GM18526 (cell line): ENCODE measurements around the gene KCNT2.

Experiments used
- POLR2A ChIP-seq: IDR thresholded peaks from 3 replicates; pipeline ENCODE4 v1.6.1; 2011; ENCODE audit not compliant: insufficient read length; ENCODE audit errors: extremely low read depth

The KCNT2 gene

GRCh38 chr1:196608390-196609369 is at the start of gene KCNT2:
TSS of gene KCNT2 (minus strand) at chr1:196608440. CDS start at chr1:196608309, 131 bp downstream.
- TF ChIP-seq POLR2A: no peak

- no peak for TF ChIP-seq POLR2A
These were observed 47.3 kb upstream of the KCNT2 start for GRCh38 chr1:196655494-196655893.

DNA sequence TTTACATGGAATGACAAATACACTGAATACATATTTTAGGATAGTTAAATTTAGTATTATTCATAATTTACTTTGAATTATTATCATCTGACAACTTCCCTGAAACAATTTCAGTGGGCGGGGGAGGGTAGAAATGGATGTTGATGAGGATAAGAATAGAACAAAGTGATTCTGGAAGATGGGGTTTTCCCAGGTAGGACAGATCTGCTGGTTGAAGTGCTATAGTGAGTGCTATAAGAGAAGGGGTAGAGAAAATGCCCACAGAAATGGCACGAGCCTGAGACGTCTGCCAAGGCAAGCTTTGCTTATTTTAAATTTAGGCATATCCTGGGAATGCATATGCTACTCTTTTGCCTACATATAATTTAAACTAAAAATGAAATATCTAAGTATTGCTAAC is 46.8 kb upstream of the KCNT2 start:
- no peak for TF ChIP-seq POLR2A

- TF ChIP-seq POLR2A: no peak
These were observed 46.0 kb upstream of the KCNT2 start for GRCh38 chr1:196654271-196654670.

DNA sequence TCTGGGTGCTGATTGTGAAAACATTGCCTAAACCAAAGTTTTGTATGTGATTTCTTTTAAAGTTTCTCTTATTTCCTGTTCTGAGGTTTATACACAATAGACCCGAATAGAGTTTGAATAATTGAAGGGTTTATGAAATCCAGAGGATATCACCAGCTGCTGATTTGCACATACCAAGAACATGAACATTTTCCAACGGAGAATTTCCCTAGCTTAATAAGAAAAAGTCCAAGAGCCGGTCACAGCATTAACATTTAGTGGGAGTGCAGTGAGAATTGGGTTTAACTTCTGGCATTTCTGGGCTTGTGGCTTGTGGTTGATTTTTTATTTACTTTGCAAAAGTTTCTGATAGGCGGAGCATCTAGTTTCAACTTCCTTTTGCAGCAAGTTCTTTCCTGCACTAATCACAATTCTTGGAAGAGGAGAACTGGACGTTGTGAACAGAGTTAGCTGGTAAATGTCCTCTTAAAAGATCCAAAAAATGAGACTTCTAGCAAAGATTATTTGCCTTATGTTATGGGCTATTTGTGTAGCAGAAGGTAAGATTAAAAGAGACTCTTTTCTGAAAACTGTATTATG is 43.5 kb upstream of the KCNT2 start, which contains the start of gene CFH:
Gene CFH, plus strand, starts transcription at position 407 of the 579 bp plus-strand sequence. Its CDS starts 75 bp downstream, at position 482.
- no peak for TF ChIP-seq POLR2A

DNA sequence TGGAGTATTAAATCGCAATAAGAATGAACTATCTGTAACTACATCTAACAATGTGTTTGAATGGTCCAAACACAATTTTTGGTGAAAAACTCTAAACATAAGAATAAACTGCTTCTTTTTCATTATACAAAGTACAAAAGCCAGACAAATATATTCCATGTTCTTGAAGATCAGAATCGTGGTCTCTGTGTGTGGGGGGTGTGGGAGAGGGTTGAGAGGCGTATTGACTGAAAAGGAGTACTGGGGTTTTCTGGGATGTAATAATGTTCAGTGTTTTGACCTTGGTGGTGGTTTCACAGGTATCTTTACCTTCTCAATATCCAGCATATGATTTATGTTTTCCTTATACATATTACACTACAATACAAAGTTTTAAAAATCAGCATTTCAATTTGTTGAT is 42.8 kb upstream of the KCNT2 start:
- TF ChIP-seq POLR2A: no peak

DNA sequence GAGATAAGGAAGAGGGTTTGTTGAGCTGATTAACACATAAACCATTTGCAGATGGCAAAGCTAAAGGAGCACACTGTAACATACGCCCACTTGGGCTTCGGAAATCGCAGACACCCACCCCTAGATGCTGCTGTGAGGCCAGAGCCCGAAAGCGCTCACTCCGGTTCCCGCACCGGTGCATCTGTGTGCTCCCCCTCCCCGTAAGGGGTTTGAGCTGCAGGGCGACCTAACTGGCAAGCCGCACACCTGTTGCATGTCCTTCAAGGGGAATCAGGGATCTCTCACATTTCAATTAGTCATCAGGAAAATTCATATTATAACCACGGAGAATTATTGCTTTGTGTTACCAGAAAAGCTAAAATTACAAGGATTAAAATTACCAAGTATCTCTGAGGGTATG is 42.2 kb upstream of the KCNT2 start:
- no peak for TF ChIP-seq POLR2A

GRCh38 chr1:196649990-196650389 is 41.8 kb upstream of the KCNT2 start:
- no peak for TF ChIP-seq POLR2A

- no peak for TF ChIP-seq POLR2A
These were observed 32.7 kb upstream of the KCNT2 start for GRCh38 chr1:196640976-196641375.

DNA sequence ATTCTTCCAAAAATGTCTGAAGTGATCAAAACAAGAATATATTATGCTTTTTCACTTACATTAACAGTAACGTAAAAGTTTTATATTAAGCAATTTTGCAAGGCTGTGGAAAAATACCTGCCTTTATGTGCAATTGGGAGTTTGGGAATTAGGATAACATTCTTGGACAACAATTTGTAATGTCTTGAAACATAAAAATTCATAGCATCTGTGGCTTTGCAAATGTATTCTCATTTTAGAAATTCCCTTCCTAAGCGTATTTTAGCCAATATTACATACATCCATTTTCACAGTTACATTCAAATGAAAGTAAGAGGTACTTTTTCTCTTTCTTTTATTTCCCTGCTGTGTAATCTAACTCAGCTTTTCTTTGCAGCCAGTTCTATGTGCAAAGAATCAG is 30.2 kb upstream of the KCNT2 start:
- TF ChIP-seq POLR2A: no peak

GRCh38 chr1:196637606-196638005 is 29.4 kb upstream of the KCNT2 start:
- no peak for TF ChIP-seq POLR2A

GRCh38 chr1:196628838-196629237 is 20.6 kb upstream of the KCNT2 start:
- no peak for TF ChIP-seq POLR2A

- no peak for TF ChIP-seq POLR2A
These were observed 14.8 kb upstream of the KCNT2 start for GRCh38 chr1:196623079-196623478.

- TF ChIP-seq POLR2A: no peak
These were observed 11.5 kb upstream of the KCNT2 start for GRCh38 chr1:196619721-196620120.

GRCh38 chr1:196611873-196612272 is 3.6 kb upstream of the KCNT2 start:
- TF ChIP-seq POLR2A: no peak

DNA sequence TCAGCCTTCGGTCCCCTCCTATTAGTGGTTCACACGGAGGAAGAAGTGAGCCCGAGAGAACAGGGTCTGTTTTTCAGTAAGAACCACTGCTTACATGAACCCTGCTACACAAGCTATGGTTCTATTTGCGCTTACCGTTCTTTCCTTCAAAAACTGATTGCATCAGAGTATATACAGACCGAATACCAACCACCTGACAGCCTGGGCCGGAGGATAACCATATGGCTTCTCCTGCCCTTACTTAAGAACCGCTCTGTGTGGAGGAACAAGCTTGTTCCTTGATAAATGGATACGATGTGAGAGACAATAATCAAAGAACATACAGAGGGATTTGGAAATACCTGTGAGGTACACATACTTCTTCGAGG is 1.1 kb upstream of the KCNT2 start:
- no peak for TF ChIP-seq POLR2A
